HG03521 (cell line): ENCODE measurements around the gene LRFN2.

Source experiments
- ATAC-seq: cut with Tn5 transposase; IDR thresholded peaks from one replicate; pipeline ENCODE4 v1.9.1; 2021; ENCODE audit warnings: mild to moderate bottlenecking, moderate library complexity; ENCODE audit not compliant: unreplicated experiment

LRFN2 gene

GRCh38 chr6:40586369-40587201 is 579 bp downstream of the LRFN2 start:
- no peak for ATAC-seq

GRCh38 chr6:40585651-40586269 is 1.4 kb downstream of the LRFN2 start:
- ATAC-seq: no peak

- no peak for ATAC-seq
Observed at GRCh38 chr6:40585223-40585622, 1.9 kb downstream of the LRFN2 start.

- no peak for ATAC-seq
Observed at GRCh38 chr6:40584741-40585140, 2.4 kb downstream of the LRFN2 start.

- ATAC-seq: no peak
Observed at GRCh38 chr6:40583709-40584108, 3.5 kb downstream of the LRFN2 start.

GRCh38 chr6:40582892-40583291 is 4.3 kb downstream of the LRFN2 start:
- no peak for ATAC-seq

- no peak for ATAC-seq
Observed at GRCh38 chr6:40579101-40579500, 8.1 kb downstream of the LRFN2 start.

- no peak for ATAC-seq
Observed at GRCh38 chr6:40577672-40578071, 9.5 kb downstream of the LRFN2 start.

- ATAC-seq: no peak
Observed at GRCh38 chr6:40573221-40573620, 13.9 kb downstream of the LRFN2 start.

GRCh38 chr6:40569162-40569910 is 17.8 kb downstream of the LRFN2 start:
- ATAC-seq: no peak

- no peak for ATAC-seq
Observed at GRCh38 chr6:40568062-40568708, 19.0 kb downstream of the LRFN2 start.

- ATAC-seq: no peak
Observed at GRCh38 chr6:40563111-40563510, 24.1 kb downstream of the LRFN2 start.

GRCh38 chr6:40559056-40559455 is 28.1 kb downstream of the LRFN2 start:
- ATAC-seq: no peak

- ATAC-seq: no peak
Observed at GRCh38 chr6:40558102-40558501, 29.1 kb downstream of the LRFN2 start.

GRCh38 chr6:40556881-40557280 is 30.3 kb downstream of the LRFN2 start:
- ATAC-seq: no peak

GRCh38 chr6:40556023-40556422 is 31.1 kb downstream of the LRFN2 start:
- ATAC-seq: no peak

GRCh38 chr6:40555092-40555491 is 32.1 kb downstream of the LRFN2 start:
- ATAC-seq: no peak

GRCh38 chr6:40552941-40553340 is 34.2 kb downstream of the LRFN2 start:
- ATAC-seq: no peak

GRCh38 chr6:40551966-40552505 is 35.1 kb downstream of the LRFN2 start:
- no peak for ATAC-seq

GRCh38 chr6:40550202-40551101 is 36.7 kb downstream of the LRFN2 start:
- no peak for ATAC-seq
